Endometrium (tissue), 2 donors: ENCODE measurements around the gene FRS2.
"Not testable (repeated sequence)": the region's sequence is repeated elsewhere in the genome, so short reads cannot be mapped to it uniquely, and the experiment has no call there.

Experiments
- FAIRE-seq: peaks from 2 replicates; lab custom pipeline; 2012; peaks lifted over from hg19 to GRCh38; lab: Jason Lieb, UNC
- donor health status: control.
- donor health status: control.

The FRS2 gene

DNA sequence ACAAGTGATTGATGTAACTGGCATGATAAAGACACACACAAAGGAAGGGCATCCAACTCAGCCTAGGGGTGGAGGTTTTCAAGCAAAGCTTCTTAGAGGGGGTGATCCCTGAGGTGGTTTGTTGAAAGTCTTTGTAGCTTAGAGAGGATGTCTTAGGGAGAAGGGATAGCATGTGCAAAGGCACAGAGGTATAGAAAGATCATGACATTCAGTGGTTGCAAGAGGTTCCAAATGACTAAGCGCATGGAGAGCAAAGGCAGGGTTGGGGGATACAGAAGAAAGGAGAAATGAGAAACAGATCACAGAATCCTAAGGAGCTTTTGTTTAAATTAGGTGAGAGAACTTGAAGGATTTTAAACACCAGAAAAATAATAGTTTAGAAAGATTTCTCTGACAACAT lies 109.9 kb downstream of the FRS2 start:
- no peak for FAIRE-seq

DNA sequence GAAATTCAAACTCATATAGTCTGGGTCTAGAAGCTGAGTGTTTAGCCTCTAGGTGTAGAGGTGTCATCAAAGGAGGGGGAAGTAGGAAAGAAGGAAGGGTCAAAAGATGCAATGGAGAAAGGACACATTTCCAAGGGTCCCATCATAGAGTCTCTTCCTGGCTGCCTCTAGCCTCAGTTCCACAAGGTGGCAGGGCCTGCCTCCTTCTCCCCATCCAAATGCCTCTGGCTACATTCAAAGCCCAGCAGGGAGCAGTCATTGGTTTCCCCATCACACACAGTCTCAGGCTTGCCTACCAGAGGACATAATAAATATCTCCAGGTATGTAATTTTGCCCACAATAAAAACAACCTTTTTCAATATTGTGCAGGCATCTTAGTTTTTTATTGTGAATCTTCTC lies 113.0 kb downstream of the FRS2 start:
- FAIRE-seq = no peak

DNA sequence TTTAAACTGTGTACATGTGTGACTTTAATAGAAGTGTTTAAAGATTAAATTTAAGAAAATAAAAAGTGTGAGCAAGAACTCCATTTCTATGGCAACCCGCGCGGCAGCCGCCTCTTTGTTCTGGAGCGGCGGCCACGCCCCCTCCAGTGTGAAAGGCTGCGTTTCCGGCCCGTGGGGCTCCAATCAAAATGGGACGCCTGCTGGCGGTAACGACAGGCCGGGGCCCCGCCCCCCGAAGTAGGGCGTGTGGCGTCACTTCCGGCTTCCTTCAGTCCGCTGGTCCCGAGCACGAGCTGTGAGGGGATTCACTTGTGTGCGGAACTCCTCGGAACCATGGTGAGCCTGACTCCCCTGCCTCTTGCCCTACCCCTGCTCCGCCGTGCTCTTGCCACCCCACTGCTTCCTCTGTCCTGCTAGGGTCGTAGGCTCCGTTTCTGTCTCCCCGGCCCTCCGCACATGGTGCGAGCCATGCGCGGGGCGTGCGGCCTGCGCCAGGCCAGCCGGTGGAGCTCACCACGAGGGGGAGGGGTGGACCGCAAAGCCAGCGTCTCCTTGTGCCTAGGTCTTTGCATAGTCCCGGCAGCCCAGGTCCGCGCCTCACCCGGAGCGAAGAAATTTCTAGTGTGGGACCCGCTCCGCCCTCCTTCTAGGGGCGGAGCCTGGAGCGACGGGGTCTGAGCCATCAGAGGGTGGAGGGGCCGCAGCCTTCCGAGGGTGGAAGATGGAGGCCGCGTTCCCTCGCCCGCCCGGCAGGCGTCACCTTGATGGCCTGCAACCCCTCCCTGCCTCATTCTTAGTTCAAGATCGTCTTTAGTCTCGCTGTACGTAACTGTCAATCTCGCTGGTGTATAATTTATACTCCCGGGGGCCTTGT lies 115.2 kb downstream of the FRS2 start, which contains the start of gene CCT2:
TSS of gene CCT2 (plus strand) at position 271 of the 874 bp plus-strand sequence. CDS start at position 334, 63 bp downstream.
- FAIRE-seq = peak; percentile 93

DNA sequence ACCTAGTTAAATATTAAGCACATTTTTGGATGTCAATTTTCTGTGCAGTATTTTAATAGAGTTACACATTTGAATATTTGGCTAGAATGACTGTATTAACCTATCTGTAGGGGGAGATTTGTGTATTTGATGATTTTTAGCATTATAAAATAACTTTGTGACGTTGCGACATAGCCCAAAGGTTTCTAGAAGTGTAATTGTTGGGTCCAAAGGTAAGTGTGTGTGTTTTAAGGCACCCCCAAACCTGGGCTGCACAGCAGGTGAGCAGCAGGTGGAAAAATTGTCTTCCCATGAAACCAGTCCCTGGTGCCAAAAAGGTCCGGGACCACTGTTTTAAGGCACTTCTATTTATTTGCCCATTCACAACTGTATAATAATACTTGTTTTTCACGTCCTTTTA lies 118.3 kb downstream of the FRS2 start:
- no peak for FAIRE-seq

DNA sequence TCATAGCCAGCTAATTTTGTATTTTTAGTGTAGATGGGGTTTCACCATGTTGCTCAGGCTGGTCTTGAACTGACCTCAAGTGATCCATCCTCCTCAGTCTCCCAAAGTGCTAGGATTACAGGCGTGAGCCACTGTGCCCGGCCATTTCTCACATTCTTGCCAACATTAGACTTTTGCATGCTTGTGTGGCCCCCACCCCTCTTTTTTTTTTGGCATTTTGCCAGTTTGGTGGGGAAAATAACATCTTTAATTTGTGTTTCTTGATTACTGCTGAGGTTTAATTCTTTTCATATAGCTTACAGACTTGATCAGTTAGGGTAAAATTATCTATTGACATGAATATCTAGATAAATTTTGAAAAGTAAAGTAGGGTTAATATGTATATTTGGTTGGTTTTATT lies 118.9 kb downstream of the FRS2 start:
- FAIRE-seq = no peak

DNA sequence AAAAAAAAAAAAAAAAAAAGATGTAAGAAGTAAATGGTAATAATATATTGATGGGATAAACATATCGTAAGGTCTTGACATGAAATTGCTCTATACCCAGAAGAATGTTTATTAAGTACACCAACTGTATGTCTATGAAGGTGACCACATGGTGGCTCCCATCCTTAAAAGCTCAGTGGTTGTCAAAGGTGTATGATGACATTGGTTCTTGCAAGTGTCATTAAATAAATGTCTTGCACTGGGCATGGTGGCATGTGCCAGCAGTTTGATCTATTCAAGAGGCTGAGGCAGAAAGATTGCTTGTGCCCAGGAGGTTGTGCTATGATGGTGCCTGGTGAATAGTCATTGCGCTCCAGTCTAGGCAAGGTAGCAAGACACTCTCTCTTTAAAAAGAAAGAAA lies 125.5 kb downstream of the FRS2 start:
- FAIRE-seq = no peak

DNA sequence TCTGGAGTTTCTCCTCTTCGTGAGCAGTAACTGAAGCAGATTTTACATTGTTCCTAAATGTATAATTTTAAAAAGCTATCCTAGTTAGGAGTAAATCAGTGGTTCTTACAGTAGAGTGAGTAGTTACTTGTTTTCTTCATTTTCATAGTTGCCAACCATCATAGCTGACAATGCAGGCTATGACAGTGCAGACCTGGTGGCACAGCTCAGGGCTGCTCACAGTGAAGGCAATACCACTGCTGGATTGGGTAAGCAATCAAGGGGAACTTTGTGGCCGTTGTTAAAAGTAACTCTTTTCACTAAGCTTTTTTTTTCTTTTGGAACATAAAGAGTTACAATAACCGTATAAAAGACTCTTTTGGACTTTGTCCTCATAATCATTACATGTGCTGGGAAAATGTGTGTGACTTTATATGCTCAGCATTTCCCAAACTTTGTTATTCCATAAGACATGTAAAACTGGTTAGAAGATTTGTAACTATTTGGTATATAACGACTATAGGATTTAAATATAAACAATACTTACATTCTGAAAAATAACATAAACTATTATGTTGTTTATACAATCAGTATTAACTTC lies 128.1 kb downstream of the FRS2 start:
- no peak for FAIRE-seq

DNA sequence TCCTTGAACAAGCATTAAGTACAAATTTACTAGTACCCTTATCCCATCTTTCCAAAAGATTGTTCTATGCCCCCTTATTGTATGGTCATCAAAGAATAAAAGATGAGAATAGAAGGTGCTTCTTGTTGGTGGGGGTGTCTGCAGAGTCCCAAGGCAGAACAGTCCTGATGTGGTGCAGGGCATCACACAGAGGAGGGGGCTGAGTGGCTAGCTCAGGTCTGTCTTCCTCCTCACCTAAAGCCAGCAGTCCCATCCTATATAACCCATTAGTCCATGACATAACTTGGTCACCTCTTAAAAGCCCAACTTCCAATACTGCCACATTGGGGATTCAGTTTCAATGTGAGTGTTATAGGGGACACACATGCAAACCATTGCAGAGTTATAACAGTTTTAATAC lies 130.6 kb downstream of the FRS2 start:
- FAIRE-seq = no peak

DNA sequence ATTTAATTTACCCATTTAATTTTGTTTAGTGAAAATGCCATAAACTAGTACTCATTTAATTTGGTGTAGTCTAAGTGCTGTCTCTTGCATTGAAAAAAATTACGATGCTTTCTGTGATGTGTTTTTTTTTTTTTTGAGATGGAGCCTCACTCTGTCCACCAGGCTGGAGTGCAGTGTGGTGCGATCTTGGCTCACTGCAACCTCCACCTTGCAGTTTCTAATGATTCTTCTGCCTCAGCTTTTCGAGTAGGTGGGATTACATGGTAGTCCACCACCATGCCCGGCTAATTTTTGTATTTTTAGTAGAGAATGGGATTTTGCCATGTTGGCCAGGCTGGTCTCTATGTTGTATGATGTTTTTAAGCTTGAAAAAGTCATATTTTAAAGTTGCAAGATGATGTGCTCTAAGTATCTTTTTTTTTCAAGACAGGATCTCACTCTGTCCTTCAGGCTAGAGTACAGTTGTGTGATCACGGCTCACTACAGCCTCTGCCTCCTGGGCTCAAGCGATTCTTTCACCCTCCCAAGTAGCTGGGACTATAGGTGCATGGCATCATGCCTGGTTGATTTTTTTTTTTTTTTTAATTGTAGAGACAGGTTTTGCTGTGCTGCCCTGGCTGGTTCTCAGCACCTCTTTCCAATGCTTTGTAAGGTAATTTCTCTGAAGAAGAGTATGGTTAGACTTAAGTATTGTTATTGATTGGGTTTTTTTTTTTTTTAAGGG lies 131.9 kb downstream of the FRS2 start:
- no peak for FAIRE-seq

DNA sequence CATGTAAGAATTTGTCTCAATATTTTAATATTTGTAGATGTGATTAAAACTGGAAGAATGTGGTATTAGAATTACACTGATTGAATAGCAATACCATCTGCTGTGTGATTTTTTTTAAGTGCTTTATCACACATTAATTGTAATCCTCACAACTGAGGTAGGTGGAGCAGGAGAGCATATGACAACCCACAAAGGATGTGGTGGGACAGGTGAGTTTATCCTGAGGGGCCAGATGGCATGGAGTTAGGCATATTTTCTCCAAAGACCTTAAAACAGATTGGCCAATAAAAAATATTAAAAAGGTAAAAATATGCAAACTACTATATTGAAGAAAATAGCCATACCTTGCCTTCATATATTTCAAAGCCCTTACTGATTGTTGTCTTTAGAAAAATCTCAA lies 132.8 kb downstream of the FRS2 start:
- no peak for FAIRE-seq

DNA sequence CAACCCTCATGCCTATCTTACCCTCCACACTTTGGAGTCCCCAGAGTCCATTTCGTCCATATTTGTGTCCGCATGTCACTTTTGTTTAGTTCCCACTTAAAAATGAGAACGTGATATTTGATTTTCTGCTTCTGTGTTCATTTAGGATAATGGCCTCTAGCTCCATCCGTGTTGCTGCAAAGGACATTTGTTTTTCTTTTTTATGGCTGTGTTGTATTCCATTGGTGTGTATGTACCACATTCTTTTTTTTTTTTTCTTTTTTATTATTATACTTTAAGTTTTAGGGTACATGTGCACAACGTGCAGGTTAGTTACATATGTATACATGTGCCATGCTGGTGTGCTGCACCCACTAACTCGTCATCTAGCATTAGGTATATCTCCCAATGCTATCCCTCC lies 133.4 kb downstream of the FRS2 start:
- not testable (repeated sequence) for FAIRE-seq

DNA sequence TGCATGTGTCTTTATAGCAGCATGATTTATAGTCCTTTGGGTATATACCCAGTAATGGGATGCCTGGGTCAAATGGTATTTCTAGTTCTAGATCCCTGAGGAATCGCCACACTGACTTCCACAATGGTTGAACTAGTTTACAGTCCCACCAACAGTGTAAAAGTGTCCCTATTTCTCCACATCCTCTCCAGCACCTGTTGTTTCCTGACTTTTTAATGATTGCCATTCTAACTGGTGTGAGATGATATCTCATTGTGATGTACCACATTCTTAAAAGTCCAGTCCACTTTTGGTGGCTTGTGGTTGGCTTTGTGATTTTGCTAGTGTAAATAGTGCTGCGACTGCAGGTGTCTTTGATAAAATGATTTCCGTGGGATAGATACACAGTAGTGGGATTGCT lies 134.1 kb downstream of the FRS2 start:
- not testable (repeated sequence) for FAIRE-seq

DNA sequence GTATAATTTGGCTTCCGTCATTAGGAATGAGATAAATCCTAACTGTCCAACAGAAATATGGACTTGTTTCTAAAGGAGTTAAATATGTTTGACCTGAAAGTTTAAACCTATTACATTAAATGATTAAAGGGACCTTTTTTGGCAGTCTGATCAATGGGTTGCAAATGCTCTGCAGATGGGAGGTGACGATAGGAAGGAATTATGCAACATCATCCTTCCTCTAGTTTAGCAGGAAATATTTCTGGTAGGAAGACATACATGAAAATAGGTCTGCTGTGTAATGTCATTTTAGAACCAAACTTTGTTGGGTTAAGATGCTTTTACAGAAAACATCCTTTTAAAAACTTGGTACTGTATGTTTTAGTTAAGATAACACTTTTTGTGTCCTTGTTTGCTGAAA lies 137.9 kb downstream of the FRS2 start:
- no peak for FAIRE-seq

DNA sequence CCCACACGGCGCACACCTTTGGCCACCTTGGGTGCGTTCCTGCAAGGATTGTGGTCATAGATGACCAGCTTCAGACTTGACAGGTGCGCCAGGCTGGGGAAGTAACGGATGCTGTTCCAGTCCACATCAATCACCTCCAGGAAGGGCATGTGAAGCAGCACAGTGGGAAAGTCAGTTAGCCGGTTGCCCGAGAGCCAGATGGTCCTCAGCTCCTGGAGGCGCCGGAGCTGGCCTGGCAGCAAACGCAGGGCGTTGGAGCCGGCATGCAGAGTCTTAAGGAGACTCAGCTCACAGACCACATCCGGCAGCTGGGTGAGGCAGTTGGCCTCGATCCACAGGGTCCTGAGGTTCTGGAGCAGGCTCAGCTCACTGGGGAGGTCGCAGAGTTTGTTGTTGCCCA lies 139.9 kb downstream of the FRS2 start:
- no peak for FAIRE-seq

DNA sequence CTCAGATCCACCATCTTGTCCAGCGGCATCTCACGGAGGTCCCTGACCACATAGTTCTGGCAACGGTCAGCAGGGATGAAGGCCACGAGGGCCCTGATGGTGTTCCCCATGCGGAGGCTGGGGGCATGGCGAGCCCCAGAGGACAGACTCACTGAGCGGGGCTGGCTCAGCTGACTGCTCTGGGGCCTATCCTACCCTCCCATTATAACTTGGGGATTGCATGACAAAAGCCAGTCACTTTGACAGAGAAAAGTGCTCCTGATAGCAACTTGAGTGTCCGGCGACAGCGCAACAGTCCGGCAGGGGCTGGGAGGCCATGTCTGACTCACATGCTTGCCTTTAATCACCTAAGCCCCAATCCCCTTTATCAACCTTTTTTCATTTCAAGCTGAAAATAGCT lies 140.5 kb downstream of the FRS2 start, which contains the start of gene LRRC10:
TSS of gene LRRC10 (minus strand) at position 179 of the 400 bp plus-strand sequence. CDS start at position 110, 69 bp downstream.
- FAIRE-seq = no peak

DNA sequence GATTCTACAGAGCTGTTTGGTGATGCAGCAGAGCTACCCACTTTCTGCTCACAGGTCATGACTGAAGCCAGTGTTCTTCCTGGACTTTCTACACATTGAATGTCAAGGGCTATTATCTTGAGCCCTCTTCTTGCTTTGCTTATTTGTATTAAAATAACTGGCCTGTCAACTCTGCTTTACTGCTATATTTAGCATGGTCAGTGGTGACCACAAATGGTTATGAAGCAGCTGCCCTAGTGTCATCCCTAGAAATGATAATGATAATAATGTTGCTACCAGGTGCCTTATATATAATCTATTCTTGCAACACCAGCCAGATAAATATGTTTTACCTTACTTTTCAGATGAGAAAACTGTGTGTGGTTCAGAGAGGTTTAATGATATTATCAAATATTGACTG lies 143.2 kb downstream of the FRS2 start:
- no peak for FAIRE-seq

DNA sequence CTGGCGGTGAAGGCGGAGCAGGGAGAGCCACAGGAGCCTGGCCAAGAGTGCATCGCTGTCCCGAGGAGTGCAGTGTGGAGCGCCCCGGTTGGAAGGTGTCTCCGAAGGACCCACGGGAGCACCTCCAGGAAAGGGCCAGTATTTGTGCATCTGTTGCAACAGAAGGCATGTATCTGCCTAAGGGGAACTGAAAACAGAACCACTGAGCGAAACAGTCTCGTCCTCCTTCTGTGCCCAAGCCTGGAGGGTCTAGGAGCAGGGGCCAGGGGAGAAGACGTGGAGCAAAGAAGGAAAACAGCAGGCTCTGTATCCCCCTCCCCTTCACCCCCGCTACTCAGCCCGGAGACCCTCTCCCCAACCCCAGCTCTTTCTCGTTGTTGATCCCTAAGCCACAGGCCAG lies 145.8 kb downstream of the FRS2 start:
- FAIRE-seq = no peak

DNA sequence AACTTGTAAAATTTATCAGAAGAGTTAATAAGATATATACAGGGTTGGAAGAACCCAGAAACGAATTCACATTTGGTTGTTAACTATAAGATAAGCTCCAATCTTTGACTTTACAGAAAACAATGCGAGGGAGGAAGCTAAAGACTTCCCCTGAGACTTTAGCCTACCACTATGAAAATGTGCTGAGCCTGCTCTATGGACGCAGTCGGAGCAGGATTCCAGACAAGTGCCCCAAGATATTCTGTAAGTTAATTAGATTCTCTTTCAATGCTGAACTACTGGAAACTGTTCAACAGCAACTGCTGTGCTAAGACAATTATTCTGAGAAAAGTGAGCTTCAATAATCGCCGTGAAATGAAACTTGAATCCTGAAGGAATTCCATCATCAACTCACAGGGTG lies 148.9 kb downstream of the FRS2 start:
- FAIRE-seq = no peak

DNA sequence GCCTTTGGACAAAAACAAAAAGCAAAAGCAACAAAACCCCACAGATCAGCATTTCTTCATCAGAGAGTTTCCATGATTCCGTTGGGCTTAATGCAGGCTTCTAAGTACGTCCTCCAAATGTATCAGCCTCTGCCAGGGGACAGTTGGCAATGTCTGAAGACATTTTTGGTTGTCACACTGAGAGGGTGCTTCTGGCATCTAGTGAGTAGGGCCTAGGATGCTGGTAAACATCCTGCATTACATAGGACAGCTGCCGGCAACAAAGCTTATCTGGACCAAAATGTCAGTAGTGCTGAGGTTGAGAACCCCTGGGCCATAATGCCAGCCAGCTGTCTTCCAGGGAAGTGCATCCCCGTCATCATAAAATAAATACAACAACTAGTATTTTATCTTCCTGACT lies 149.9 kb downstream of the FRS2 start:
- FAIRE-seq = no peak

DNA sequence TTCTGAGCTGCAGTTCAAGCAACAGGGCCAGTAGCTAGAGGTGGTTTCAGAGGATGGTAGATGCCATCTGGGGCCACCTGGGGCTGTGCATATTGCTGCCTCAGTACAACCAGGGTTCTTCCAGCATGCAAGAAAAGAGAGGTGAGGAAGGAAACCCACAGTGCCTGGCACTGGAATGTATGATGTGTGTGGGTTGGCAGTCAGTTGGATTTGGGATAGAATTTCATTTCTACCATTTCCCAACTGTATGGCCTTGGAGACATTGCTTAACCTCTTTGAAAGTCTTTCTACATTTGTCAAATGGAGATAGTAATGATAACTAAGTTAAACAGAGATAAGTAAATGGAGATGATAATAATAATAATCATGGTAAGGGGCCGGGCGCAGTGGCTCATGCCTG lies 150.7 kb downstream of the FRS2 start:
- no peak for FAIRE-seq

DNA sequence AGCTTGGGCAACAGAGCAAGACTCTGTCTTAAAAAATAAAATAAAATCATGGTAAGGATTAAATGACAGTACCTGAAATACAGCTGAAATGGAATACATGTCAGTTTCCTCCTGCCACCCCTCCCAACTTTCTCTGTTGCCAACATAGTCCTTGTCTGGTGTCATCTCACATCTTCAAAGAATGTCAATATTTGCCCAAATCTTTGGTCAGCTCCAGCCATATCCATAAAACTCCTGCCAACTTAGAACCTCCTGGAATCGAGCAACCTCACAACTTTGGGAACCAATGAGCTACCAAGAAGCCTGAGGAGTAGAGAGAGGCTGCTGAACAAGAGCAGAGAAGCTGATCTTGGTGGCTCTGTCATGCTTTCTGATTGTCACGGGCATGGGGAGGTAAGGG lies 151.4 kb downstream of the FRS2 start:
- no peak for FAIRE-seq

DNA sequence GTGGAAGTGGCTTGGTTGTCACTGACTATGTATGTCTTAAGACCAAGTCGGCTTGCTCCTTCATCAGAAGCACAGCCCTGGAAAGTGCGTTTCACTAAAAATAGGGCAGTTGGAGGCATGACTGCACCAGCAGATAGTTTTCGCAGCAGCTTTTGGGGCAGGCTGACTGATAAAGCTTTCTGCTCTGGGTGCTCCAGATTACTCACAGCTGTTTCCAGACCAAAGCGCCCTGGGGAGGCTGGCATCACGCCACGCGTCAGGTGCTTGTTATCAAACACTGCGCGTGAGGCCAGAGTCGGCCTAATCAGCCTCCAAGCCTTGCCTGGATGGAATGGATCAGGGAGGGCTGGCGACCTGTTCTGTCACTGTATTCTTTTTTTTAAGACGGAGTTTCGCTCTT lies 153.8 kb downstream of the FRS2 start:
- no peak for FAIRE-seq

DNA sequence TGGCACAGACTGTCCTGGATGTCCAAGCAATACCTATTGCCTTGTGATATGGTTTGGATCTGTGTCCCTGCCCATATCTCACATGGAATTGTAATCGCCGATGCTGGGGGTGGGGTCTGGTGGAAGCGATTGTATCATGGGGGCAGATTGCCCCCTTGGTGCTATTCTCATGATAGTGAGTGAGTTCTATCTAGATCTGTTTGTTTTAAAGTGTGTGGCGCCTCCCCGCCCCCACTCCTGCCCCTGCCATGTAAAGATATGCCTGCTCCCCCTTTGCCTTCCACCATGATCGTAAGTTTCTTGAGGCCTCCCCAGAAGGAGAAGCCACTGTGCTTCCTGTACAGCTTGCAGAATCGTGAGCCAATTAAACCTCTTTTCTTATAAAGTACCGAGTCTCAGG lies 157.3 kb downstream of the FRS2 start:
- FAIRE-seq = no peak
